Prostate gland (tissue), 2 donors: ENCODE data around the gene SIPA1L3.

Experiments
- POLR2A ChIP-seq: fragments of 450-650 bp; IDR thresholded peaks from one replicate; pipeline ENCODE4 v1.6.1; 2016; ENCODE audit warnings: antibody characterized with exemption, mild to moderate bottlenecking
- POLR2AphosphoS5 ChIP-seq: sonication (generic); formaldehyde crosslinking; IDR thresholded peaks from one replicate; pipeline ENCODE4 v1.6.1; 2017; ENCODE audit warnings: antibody characterized with exemption
- TF ChIP-seq, protein P1 (sequence below), 4 experiments: fragments of 200-600 bp in 2 of 4; fragments of 450-650 bp in 2 of 4; sonication (generic) in 2 of 4; IDR thresholded peaks; 1 replicate in 3 of 4; 2 replicates in 1 of 4; pipeline ENCODE4 v1.5.1; 2016 to 2019; ENCODE audit warnings: antibody characterized with exemption in 4 of 4, mild to moderate bottlenecking in 2 of 4, moderate library complexity in 2 of 4

DNA sequence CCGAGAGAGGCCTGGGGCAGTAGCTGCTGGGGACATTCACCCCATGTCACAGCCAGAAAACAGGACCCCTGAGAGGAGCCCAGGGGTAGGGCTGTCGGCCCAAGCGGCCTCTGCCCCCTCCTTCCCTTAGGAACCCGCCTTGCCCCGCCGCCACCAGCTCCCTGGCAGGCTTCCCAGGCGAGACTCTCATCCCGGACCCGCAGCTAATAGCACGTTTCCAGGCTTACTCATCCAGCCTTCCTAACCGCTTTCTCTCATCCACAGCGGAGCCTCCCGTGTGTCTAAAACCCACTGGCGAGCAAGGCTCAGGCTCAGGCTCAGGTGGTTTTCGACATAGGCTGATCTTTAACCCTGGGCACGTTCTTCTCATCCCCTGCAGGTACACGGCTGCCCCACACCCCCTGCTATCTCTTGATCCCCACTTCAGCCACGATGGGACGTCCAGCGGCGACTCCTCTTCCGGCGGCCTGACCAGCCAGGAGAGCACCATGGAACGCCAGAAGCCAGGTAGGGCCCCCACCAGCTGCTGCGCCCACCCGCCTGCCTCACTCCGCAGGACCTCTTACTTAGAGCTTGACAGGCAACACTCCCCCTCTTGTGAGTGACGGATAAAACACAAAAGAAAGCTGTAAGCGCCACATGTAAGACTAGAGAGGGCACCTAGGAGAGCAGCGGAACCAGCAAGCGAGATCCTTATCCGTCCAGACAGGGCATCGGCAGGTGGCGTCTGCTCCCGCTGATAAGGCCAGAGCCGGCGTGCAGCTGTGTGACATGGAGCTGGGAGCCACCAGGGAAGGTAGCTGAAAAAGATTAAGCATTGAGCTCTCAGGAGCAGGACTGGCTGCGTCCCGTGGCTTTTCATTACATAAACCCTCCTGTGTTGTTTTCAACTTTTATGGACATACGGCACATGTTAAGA is 245.7 kb downstream of the SIPA1L3 start:
- TF ChIP-seq POLR2AphosphoS5 (no peak), POLR2A (no peak)
- TF ChIP-seq, protein P1, sequence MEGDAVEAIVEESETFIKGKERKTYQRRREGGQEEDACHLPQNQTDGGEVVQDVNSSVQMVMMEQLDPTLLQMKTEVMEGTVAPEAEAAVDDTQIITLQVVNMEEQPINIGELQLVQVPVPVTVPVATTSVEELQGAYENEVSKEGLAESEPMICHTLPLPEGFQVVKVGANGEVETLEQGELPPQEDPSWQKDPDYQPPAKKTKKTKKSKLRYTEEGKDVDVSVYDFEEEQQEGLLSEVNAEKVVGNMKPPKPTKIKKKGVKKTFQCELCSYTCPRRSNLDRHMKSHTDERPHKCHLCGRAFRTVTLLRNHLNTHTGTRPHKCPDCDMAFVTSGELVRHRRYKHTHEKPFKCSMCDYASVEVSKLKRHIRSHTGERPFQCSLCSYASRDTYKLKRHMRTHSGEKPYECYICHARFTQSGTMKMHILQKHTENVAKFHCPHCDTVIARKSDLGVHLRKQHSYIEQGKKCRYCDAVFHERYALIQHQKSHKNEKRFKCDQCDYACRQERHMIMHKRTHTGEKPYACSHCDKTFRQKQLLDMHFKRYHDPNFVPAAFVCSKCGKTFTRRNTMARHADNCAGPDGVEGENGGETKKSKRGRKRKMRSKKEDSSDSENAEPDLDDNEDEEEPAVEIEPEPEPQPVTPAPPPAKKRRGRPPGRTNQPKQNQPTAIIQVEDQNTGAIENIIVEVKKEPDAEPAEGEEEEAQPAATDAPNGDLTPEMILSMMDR (IDR thresholded peaks at IDR 0.05) = no peak
